ENCODE measurements around the gene MAN2A1.

MAN2A1 gene

GRCh38 chr5:109689740-109690241, at the start of gene MAN2A1:
TSS of gene MAN2A1 (plus strand) at chr5:109689927. CDS start at chr5:109690418, 491 bp downstream.
- peak; percentile 84 for DNase-seq

GRCh38 chr5:109640976-109641375, 48.8 kb upstream of the MAN2A1 start:
- DNase-seq, result no peak

- no peak for DNase-seq
These were observed 45.9 kb upstream of the MAN2A1 start for GRCh38 chr5:109643791-109644350.

DNA sequence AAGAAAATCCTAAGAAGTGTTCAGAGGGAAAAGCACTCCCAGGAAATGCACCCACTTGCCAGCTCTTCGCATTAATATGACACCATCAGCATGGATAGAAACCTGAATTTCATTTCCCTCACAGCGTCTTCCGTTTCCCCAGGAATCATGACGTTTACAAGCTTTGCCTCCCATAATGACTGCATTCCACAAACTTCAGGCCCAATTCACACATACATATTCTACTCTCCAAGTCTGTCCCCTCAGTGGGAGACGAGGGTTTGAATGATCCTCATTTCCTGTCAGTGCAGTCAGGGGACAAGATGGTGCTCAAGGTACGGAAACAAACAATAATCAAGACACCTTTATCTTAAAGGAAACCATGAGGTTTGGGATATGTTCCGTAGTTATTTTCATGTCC, 44.9 kb upstream of the MAN2A1 start:
- no peak for DNase-seq

DNA sequence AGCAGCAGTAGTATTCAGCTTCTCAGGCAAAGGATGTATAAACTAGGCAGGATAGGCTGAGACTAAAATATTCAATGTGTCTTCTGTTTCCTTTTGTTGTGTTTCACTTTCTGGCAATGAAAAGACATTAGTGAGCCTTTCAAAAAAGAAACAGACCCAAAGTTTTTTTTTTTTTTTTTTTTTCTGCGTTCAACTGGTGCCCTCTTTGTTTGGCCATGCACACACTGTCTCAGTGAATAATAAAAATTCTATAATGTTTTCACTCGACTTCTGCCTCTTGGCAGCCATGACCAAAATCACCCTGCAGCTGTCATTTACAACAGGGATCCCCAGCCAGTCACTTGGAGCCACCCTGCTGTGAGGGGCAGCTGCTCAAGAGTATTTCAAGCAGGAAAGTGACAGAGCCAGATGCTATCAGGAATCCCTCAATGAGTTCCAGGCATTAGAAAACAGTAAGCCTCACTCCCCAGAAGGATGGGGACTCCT, 44.0 kb upstream of the MAN2A1 start:
- no peak for DNase-seq

- DNase-seq, result no peak
These were observed 40.4 kb upstream of the MAN2A1 start for GRCh38 chr5:109649318-109649717.

DNA sequence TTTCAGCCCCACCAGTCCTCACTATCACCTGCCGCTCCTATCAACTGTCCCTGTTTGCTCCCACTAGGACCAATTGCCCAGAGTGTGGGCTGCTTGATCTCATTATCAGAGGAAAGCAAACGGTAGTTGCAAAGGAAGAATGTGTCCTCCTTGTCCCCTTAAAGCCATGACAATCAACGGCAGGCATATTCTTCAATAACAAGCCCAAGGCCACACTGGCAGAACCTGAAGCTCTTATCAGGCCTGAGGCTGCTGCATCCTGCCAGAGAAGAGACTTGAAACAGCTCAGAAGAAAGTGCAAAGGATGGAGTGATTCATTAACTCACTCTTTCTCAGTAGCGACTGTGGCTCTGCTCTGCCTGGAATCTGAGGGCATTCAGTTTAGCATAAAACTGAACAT, 39.2 kb upstream of the MAN2A1 start:
- DNase-seq, result no peak

GRCh38 chr5:109652096-109652495, 37.6 kb upstream of the MAN2A1 start:
- DNase-seq, result no peak

DNA sequence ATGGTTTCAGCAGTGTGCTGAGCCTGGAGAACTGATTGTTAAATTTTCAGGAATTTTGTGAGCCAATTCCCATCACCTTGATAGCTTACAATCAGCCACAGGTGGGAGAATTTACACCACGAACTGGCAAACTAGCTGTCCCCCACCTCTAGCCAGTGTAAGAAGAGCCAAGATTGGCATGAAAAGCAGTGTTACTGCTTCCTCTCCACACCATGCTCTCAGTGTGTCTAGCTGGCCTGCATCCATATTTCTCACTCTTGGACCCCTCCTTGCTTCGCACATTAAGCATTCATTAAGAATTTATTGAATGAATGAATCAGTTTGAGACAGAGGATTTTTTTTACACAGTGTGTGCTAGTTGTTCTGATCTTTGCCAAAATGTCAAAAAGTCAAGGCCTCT, 36.7 kb upstream of the MAN2A1 start:
- no peak for DNase-seq

DNA sequence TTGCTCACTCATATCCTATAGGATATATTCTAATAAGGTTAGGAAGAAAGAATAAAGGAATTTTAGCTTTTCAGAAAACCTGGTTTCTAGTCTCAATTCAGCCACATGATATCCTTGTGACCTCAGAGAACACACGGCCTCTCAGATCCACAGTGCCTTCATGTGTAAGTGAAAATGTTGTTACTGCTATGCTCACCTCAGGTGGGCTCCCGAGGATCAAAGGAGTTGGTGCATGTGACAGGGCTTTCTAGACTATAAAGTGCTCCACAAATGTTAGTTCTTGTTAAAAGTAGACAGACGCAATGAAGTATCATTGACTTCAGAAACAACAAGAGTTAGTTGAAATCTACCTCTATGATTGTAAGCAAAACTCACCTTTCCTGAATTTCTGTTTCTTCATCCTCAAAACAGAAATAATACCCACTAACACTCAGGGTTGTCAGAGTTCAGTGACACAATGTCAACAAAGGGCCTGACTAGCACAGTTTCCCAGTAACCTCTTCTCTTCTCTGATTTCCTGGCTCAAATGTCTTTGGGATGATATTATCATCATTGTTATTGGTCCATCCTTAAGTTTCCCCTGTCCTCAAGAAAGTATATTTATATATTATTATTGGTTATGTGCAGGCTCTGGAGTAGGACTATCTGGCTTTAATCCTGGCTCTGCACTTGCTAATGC, 36.0 kb upstream of the MAN2A1 start:
- DNase-seq, result no peak

DNA sequence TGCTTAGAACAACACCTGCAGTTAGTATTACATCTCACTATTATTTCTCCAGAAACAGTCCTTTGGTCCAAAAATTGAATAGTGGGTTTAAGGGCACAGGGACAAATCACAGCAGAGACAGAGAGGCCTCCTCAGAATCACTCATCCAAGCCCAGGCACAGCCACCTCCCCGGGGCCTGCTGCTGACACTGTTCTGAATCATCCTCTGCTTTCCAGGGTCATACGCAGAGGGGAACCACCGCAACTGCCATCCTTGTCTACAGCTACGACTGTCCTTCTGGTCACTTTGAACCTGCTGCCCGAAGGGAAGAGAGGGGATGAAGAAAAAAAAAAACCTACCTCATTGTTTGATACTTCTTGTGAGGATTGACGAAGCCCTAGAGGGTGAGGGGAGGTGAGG, 35.3 kb upstream of the MAN2A1 start:
- peak; percentile 36 for DNase-seq

DNA sequence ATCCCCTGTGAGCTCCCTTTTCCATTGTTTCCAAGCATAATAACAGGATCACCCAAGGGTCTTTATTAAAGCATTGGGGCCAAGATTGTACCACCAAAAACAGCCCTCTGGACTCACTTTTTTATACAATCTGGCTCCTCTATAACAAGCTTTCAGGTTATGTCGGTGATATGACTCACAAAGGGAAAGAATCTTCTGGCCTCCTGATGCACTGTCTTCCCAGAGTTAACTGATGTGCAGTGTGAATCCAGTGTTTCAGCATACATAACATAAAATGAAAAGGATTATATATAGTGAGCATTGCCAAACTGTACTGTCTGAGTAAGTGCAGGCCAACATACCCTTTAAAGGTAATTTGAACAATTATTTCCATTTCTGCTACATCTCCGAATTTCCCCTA, 33.9 kb upstream of the MAN2A1 start:
- no peak for DNase-seq

DNA sequence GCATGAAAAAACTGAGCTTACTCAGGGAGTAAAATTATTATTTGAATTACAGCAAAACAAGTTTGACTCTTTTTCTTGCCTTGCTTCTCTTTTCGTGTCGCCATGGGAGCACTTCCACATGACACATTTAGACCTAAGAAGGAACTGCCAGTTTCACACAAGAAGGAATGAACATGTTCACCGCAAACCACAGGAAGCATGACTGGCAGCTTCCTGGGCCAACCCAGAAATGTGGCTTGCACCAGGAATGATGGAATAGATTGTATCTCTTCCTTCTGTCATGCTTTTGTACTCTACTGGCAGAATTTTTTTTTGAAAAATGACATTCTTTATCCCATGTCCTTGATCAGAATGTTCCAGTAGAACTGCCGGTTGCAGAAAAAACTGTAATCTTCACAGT, 32.9 kb upstream of the MAN2A1 start:
- peak; percentile 67 for DNase-seq

DNA sequence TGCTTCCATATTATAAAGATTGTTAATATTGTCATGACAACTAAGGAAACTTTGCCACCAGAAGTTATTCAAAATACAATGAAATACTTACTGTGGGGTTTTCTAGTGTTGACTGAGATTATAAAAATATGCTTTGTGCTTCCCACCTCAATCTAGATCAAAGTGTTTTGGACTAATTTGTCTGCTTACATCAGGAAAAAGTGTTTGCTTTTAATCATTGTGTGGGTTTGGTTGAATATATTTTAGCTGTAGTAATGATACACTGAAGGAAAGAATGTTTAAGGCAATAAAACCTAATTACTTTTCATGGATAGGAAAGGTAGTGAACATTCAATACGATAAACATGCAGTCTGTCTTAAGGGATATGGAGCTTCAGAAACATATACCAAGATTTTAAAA, 29.8 kb upstream of the MAN2A1 start:
- no peak for DNase-seq

DNA sequence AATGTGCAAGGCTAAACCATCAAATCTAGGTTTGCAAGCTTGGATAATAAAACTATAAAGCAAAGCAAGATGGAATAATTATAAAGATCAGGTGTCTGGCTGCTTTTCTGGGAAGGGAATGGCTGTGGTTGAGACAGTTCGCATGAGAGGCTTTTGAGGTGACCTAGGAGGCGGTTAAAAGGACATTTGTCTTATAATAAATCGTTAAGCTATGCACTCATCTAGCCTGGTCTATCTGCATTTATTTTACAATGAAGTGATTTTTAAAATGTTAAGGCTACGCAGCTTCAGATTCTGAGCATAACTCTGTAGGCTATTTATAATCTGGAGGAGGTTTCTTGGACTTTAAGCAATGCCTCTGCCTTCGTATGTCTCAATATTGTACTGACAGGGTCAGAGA, 29.4 kb upstream of the MAN2A1 start:
- no peak for DNase-seq

DNA sequence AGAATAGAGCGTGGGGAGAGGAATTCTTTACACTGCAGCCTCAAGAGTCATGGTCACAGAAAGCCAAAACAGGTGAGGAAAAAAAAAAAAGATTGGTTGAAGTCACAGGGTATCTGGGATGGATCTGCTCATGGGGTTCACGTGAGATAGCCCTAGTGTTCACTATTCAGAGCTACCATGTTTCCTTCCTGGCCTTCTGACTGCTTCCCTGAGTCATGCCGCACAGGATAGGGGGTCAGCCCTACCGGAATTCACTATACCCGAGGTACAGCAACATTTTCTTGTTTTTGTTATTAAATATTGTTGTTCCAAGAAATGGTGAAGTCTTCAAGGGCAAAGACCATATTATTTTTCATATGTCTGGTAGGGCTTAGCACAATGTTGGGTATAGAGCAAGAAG, 21.5 kb upstream of the MAN2A1 start:
- DNase-seq, result no peak

- DNase-seq, result no peak
These were observed 20.9 kb upstream of the MAN2A1 start for GRCh38 chr5:109668668-109669422.

- no peak for DNase-seq
These were observed 19.6 kb upstream of the MAN2A1 start for GRCh38 chr5:109669991-109670706.

DNA sequence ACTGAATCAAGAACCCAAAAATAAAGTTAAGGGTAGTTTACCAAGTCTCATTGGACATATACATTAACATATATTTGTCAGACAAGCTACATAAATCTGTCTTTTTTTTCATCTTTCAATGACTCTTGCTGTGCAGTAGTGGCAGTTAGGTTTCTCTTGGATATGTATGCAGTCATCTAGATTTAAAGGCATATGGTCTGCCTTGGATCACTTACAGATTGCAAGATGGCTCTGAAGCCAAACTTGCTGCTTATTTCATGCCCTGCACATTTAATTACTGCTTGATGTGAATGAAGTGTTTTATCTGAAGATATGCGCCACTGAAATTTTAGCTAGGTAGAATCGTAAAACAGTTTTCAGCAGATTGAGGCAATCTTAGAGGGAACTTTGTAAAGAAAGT, 18.6 kb upstream of the MAN2A1 start:
- DNase-seq, result no peak

DNA sequence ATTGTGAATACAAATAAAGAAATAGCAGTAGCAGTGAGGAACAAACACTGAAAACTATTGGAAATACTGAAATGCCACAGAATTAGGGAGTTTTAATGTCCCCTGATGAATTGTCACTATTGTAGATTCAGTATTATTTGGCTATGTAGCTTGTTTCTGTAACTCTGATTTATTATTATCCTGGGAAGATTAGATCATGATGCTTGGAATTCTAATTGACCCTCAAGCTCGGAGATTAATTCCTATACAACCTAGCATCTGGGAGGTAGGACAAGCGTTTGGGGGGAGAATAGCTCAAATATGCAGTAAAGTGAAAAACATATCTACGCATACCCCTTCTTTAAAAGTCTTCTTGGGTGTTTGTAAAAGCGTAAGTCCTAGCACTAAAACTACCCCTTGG, 15.1 kb upstream of the MAN2A1 start:
- no peak for DNase-seq

GRCh38 chr5:109676920-109677319, 12.8 kb upstream of the MAN2A1 start:
- no peak for DNase-seq

DNA sequence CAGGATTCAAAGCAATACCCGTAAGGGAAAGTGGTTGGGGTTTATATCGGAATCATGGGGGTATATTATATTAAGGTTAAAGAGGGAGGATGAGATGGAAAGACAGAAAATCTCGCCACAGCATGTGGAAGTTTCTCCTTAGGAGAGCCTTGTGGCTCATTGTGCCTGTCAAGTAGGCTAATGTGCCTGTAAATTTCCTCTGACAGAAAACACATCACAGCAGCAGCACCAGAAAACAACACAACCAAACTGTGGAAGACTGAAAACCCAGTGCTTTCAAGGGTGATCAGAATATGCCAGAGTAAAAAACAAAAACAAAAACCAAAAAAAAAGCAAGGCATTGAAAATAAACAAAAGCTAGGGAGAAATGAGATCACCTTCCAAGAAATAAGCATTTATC, 11.3 kb upstream of the MAN2A1 start:
- DNase-seq, result no peak

GRCh38 chr5:109681763-109682162, 8.0 kb upstream of the MAN2A1 start:
- DNase-seq, result no peak
